NCI-H2227 (cell line): ENCODE measurements around the gene CLASP1.
A peak's percentile ranks its signal among the peaks of the same experiment; 100 is the strongest.
"Not testable (repeated sequence)": the region's sequence is repeated elsewhere in the genome, so short reads cannot be mapped to it uniquely, and the experiment has no call there.

Source experiments
- DNase-seq: peaks from one replicate; lab custom pipeline; 2025; ENCODE audit not compliant: unreplicated experiment; lab: John Stamatoyannopoulos, UW

The CLASP1 gene

DNA sequence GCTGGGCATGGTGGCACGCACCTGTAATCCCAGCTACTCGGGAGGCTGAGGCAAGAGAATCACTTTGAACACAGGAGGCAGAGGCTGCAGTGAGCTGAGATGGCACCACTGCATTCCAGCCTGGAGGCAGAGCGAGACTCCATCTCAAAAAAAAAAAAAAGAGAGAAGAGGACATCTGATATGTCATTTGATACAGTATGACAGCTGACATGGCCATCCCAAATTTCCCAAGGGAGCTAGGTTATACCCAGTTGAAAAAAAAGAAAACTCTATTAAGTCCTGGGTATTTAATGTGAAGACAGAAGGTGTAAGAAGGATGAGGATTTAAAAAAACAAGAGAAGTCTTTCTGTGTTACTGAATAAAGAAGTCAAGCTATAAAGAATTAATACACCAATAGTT is 23.3 kb downstream of the CLASP1 start:
- DNase-seq = no peak

DNA sequence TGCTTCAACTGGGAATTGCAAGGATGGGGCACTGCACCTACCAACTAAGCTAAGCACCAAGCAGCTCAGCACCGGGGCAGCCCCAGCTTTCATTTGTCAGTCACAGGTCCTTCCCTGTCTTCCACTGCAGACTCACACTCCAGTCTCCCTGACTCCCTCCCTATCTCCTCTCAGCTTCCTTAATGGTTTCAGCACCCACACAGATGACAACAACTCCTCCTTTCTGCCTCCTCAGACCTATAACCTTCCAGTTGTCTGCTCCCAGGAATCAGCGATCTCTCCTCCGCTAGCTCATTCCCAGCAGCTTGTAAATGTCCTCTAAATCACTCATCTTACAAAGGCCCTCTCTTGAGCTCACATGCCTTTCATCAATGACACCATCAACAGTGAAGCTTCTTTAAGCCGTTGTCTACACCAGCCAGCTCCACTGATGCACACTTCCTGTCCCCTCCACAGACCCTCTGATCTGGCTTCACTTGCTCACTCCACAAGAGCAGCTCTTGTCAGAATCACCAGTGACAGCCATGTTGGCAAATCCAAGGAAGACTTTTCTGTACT is 32.1 kb downstream of the CLASP1 start:
- peak; percentile 30 for DNase-seq

DNA sequence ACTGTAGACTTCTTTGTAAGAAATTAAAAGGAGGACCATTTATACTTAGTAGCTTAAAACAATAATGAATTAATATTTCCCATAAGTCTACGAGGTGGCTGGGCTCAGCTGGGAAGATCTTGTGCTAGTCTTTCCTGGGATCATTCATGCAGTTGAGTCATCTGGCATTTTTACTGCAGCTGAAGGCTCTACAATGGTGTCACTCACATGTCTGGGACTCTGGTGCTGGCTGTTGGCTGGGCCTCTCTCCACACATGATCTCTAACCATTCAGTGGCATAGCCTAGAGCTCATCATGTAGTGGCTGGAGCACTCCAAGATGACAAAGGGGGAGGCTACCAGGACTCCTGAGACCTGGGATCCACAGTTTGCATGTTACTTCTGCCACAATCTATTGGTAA is 35.5 kb downstream of the CLASP1 start:
- no peak for DNase-seq

DNA sequence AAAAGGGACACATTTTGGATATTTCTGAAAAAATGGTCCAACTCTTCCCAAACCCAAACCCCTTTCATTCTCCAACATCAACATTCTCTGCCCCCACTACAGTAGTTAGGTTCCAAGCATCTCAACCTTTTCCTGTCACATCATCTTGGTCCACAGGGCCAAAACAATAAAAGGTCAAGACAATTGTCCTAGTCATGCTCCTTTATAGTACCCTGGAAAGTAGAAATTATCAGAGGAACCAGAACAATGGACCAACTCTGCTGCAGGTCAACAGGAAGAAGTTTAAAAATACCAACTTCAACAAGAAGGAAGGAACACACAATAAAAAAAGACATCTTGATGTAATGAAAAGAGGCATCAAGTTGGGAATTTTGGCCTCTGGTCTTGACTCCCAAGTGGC is 36.1 kb downstream of the CLASP1 start:
- no peak for DNase-seq

DNA sequence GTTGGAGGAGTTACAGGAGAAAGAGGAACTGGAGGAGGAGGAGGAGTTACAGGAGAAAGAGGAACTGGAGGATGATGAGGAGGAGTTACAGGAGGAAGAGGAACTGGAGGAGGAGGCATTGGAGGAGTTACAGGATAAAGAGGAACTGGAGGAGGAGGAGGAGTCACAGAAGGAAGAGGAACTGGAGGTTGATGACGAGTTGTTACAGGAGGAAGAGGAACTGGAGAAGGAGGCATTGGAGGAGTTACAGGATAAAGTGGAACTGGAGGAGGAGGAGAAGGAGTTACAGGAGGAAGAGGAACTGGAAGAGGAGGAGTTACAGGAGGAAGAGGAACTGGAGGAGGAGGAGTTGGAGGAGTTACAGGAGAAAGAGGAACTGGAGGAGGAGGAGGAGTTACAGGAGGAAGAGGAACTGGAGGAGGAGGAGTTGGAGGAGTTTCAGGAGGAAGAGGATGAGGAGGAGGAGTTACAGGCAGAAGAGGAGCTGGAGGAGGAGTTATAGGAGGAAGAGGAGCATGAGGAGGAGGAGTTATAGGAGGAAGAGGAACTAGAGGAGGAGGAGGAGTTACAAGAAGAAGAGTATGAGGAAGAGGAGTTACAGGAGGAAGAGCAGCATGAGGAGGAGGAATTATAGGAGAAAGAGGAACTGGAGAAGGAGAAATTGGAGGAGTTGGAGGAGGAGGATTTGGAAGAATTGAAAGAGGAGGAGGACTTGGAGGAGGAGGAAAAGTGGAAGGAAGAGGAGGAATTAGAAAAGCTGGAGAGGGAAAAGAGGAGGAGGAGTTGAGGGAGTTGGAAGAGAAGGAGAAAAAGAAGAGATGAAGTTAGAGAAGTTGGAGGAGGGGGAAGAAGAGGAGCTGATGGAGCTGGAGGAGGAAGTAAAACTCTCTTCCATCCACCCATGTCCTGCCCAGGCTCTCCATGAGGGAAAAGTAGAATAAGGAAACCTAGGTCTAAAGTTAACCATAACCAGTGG is 37.2 kb downstream of the CLASP1 start:
- no peak for DNase-seq

DNA sequence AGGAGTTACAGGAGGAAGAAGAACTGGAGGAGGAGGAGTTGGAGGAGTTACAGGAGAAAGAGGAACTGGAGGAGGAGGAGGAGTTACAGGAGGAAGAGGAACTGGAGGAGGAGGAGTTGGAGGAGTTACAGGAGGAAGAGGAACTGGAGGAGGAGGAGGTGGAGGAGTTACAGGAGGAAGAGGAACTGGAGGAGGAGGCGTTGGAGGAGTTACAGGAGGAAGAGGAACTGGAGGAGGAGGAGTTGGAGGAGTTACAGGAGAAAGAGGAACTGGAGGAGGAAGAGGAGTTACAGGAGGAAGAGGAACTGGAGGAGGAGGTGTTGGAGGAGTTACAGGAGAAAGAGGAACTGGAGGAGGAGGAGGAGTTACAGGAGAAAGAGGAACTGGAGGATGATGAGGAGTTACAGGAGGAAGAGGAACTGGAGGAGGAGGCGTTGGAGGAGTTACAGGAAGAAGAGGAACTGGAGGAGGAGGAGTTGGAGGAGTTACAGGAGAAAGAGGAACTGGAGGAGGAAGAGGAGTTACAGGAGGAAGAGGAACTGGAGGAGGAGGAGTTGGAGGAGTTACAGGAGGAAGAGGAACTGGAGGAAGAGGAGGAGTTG is 38.1 kb downstream of the CLASP1 start:
- DNase-seq = not testable (repeated sequence)

DNA sequence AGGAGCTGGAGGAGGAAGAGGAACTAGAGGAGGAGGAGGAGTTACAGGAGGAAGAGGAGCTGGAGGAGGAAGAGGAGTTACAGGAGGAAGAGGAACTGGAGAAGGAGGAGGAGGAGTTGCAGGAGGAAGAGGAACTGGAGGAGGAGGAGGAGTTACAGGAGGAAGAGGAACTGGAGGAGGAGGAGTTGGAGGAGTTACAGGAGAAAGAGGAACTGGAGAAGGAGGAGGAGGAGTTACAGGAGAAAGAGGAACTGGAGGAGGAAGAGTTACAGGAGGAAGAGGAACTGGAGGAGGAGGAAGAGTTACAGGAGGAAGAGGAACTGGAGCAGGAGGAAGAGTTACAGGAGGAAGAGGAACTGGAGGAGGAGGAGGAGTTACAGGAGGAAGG is 38.8 kb downstream of the CLASP1 start:
- not testable (repeated sequence) for DNase-seq

DNA sequence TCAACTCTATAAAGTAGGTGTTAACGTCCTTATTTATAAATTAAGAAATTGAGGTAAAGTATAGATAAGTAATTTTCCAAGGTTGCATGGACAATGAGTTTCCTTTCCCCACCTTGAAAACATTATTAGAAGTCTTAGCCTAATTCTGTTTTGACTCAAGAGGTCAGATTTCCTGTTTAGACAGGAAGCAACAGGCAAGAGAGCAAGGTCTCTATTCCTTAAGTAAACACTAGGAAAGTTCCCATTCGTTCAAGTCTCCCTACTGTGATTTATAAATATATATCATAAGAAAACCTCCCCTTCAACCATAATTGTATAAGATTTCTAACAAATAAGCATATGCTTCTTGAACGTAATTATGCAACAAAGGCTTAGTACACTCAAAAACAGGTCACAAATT is 40.3 kb downstream of the CLASP1 start:
- no peak for DNase-seq

DNA sequence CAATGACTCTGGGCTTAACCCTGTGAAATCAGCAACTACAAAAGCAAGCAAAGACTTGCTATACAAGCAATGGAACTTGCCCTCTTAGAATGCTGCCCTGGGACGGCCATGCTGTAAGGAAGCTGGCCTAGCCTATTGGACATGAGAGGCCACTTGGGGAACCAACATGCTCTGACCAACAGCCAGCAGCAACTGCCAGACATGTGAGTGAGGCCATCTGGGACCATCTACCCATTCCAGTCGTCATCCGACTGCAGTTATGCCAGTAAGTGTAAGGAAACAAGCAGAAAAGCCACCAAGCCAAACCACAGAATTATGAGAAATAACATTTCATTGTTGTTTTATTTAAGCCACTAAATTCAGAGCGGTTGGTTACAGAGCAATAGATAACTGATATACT is 40.9 kb downstream of the CLASP1 start:
- DNase-seq = no peak

DNA sequence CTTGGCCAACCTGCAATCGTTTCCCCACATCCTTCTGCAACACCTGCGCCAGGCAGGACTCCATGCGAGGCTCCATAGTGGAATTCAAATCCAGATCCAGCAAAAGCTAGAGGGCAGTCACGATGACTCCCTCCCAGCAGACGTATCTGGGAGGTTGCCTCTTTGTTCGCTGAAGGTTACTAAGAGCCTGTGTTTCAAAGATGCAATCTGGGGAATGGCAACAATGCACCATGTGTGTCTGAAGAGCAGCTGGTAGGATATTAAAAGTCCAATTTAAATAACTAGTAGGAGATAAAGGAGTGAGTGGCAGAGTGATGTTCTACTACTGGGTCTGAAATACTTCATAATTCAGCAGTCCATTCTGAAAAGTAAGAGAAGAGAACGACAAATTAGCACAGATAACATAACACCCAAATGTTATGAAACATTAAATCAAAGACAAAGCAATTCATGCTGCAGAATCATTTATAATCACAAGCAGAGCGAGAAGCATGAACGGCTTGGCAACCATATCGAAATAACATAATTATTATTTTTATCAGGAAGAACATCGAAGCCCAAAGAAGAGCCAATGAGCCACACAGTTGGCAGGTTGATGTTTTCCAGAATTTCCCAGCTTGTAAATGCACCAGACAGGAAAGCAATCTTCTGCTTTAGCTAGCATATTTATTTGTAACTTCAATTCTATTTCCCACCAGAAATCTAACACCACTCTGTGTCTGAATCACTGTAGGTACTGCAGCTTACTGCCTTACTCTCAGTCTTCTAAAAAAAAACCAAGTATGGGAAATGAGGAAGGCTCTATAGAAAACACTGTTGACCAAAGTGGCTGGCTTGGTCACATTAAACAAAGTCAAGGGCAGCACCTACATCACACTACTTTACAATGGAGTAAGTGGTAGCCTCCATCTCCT is 43.2 kb downstream of the CLASP1 start:
- no peak for DNase-seq

DNA sequence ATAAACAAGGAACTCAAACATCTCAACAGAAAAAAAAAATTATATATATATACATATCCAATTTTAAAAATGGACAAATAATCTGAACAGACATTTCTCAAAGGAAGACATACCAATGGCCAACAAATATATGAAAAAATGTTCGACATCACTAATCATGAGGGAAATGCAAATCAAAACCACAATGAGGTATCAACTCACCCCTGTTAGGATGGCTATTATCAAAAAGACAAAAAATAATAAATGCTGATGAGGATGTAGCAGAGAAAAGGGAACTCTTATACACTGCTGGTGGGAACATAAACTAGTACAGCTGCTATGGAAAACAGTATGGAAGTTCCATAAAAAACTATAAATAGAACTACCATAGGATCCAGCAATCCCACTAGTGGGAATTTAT is 46.1 kb downstream of the CLASP1 start:
- no peak for DNase-seq

DNA sequence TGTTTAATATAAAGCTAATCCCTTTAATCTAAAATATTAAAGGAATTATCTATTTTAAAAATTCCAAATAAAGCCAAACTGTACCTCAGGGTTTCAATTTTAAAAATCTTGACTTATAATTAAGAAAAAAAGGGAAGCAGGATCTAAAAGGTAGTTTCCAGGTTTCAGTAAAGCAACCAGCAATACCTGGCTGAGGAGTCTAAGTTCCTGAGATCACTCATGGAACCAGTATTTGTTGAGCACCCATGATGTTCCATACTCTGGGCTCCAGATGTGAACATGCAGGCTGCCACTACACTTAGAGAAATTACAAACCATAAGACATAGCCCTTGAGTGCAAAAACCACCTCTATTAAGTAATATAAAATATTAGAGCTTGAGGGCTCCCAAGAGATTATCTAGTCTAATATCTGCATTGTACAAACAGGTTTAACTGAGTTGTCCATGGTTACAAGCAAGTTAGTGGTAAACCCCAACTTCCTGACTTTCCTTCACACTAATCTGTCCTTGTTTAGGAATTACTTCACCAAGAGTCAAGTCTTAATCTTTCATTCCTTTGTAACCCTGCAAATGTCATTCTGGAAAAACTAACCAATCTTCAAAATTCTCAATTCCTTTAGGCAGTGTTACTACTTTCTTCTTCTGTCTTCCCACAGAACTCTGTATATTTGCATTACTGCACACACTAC is 49.2 kb downstream of the CLASP1 start:
- no peak for DNase-seq

DNA sequence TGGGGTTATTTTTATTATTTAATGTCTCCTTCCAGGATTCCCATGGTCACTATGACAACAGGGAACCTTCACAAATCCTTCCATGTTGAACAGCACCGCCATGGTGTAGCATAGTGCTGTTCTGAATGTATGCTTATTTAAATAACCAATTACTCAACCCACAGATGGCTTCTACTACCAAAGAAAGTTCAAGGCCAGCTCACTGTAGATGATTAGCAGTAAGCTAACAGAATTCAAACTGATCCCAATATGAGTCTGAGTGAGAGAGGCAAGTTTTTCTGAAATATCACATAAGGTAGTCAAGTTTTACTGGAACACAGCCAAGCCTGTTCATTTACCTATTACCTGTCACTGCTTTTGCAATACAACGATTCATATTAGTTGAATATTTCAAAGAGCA is 51.2 kb downstream of the CLASP1 start:
- no peak for DNase-seq

DNA sequence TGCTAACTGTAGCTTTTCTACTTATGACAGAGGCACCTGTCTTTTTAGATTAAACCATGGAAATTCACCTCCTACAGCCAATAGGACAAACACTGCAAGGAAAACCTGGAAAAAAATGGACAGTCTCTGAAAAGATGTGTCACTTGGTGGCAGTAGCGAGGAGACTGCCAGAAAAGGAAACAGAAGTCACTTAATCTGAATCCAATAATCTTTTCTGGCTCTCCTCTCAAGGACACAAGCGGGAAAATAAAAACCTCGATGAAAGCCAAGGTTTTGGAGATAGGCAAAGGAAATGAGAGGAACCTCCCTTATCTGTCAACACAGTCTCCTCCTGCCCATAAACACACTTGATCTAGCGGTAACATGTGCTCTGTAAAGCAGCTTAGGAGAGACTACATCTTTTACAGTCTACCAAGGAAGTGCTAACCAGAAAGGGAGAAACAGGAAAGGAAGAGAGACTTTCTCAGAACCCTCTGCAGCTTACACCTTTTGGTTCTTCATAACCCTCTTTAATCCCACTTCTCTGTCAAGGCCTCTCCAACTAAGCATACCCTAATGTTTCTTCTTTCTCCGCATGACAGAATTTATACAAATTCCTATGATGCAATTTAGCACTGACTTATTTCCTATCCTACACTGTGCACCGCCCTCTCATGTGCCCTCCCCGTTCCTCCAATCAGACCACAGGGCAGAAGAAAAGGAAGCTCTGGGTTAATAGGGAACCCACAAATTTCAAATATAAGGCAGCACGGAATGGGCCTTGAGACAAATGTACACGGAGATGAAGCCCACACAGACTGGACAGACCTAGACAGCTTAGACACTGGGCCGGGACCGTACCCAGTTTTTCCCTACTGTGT is 52.8 kb downstream of the CLASP1 start:
- DNase-seq = peak; percentile 65

DNA sequence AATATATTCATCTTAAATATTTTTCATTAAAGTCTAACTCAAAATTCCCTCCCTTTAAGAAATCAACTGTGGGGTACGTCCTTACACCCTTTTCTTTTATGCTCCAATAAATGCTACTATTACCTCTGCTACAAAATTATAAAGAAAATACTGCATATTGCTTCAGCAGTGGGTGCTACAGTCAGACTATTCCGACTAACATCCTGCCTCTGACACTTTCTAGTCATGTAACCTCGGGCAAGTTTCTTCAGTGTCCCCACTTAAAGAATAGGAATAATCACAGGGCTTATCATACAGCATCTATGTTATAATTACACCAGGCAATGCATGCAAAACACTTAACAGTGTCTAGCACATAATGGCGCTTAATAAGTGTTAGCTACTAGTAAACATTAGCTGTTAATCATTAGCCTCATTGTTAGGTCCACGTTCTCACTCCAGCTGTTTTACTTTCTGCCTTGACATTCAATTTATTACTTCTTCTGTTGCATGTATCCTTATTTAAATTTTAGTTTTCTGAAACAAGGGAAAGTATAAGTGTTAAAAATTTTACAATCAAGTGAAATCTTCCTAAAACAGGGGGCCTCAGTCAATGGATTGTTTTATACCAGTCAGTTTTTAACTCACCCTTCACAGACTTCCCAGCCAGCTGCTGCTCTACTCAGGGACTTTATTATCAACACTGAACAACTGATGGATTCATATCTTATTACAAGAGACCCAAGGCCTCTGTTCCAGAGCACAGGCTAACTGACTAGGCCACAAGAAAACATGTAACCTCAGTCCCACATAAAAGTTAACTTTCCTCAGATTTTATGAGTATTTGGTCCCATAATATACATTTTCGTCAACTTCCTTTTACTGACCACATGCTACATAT is 54.0 kb downstream of the CLASP1 start:
- DNase-seq = no peak

DNA sequence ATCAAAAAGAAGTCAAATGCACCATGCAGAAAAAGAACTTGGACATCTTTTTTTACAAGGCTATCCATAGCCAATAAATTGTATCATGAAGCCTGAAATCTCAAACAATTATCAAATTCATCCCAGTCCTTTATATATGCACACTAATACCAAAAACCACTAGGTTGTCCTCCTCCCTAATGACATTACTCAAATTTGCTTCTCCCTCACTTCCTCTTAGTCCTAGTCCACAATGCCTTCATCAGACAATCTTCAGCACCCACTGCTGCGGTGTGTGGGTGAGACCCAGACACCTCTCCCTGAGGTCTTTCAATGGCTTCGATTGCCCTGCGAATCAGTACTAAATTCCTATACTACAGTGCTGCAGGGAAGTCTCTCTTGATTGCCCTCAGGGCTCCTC is 58.1 kb downstream of the CLASP1 start:
- DNase-seq = no peak

DNA sequence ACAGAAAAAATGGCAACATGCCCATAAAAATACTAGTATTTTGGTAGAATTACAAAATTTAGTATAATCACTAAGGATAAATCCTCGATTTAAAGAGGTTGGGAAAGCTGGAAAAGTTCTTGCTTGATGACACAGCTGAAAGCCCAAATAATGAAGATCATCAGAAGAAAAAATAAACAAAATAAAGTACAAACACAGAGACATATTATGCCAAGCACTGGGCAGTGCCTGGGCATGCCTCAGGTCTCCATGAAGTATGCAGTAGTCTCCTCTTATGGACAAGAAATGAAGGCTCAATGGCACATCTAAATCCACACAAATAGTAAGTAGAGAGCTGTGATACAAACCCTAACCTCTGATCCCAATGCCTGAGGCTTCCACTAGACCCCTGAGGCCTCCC is 60.9 kb downstream of the CLASP1 start:
- DNase-seq = no peak

DNA sequence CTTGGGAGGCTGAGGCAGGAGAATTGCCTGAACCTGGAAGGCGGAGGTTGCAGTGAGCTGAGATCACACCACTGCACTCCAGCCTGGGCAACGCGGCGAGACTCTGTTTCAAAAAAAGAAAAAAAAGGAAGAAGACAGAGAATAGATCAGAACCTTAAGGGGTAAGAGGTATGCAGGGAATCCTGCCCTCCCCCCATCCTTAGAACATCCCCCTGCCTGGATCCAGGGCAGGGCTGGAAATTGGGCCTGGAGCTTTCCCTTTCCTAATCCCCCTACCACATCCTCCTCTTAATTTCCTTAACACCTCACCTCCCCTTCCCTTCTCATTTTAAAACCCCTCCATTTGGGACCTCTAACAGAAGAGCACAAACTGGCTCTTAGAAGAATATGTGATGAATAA is 62.1 kb downstream of the CLASP1 start:
- no peak for DNase-seq

DNA sequence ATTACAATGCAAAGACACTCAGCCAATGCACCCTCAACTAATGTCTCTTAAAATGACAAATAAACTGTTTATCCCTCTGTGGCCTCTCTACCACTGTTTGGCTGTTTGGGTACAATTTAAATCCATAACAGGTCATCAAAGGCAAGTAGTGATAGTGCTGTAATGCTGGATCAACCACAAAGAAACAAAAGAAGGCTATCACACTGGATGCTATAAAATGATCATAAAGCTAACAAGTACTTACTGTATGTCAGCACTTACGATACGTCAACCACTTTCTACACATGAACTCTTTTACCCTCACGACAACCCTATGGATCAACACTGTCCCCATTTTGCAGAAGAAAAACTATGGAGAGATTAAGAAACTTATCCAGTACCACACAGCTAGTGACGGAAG is 64.5 kb downstream of the CLASP1 start:
- DNase-seq = no peak
